Measurements from ENCODE around the gene LZTS2. TPM values are rescaled to one million over a fixed set of nuclear protein-coding genes. Genes with fewer than 3 reads are reported as not detected.

LZTS2 gene
- total RNA-seq, 2 donors from 2014 or later, result 29.7 to 38.4 TPM

DNA sequence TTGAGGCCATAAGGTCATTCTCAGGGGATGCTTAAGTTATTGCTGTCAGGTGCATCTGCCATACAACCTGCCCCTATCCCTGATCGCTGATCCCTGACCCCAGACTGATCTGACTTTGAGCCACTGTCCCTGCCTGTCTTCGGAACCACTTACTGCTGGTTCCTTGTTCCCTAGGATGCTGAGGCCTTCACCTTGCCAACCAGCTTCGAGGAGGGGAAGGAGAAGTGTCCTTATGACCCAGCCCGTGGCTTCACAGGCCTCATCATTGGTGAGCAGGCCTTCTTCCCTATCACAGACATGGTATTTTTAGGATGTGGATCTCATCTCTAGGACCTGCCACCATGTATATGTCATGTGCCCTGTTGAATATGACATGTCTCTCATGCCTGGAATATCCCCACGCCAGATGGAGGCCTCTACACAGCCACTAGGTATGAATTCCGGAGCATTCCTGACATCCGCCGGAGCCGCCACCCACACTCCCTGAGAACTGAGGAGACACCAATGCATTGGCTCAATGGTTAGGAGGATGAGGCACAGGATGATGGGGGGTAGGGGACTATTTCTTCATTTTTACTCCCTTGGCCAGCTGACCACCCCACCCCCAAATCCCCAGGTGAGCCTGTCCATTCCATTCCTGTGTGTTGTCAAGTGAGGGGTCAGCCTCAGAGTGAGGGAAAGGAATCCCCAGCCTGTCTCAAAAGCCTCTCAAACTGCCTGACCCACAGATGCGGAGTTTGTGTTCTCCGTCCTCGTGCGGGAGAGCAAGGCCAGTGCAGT, 21.3 kb upstream of the LZTS2 start:
- ATAC-seq (no peak), DNase-seq (no peak)
- Histone ChIP-seq H3K36me3 (replicated peaks in 1 of 2; ENCODE audit: insufficient read depth in 1 of 2, low read depth in 2 of 2) (peaks cover 0 to 7% of the 10 kb centered on the region in 2 donors), H3K4me1 (peaks cover 3% of the 10 kb centered on the region), H3K27ac (no peak overlapping the region), H3K27me3 (no peaks in the 10 kb centered on the region), H3K9me3 (no peaks in the 10 kb centered on the region), H3K4me3 (no peak overlapping the region)
- TF ChIP-seq, protein P1, sequence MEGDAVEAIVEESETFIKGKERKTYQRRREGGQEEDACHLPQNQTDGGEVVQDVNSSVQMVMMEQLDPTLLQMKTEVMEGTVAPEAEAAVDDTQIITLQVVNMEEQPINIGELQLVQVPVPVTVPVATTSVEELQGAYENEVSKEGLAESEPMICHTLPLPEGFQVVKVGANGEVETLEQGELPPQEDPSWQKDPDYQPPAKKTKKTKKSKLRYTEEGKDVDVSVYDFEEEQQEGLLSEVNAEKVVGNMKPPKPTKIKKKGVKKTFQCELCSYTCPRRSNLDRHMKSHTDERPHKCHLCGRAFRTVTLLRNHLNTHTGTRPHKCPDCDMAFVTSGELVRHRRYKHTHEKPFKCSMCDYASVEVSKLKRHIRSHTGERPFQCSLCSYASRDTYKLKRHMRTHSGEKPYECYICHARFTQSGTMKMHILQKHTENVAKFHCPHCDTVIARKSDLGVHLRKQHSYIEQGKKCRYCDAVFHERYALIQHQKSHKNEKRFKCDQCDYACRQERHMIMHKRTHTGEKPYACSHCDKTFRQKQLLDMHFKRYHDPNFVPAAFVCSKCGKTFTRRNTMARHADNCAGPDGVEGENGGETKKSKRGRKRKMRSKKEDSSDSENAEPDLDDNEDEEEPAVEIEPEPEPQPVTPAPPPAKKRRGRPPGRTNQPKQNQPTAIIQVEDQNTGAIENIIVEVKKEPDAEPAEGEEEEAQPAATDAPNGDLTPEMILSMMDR (IDR thresholded peaks at IDR 0.05), result no peak
- no peak for TF ChIP-seq POLR2A (IDR thresholded peaks at IDR 0.05)
- WGBS, 2 donors, result 89 to 91% methylated on average over 6 to 13 of the region's 13 CpGs
- intact Hi-C loops (cut with DNase I), result no loop called here

DNA sequence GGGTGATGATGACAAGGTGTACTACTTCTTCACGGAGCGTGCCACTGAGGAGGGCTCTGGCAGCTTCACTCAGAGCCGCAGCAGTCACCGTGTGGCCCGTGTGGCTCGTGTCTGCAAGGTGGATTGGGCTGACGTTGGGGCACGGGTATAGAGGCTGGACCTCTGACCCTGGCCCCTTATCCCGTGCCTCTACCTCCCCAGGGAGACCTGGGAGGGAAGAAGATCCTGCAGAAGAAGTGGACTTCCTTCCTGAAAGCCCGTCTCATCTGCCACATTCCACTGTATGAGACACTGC, 20.8 kb upstream of the LZTS2 start:
- ATAC-seq (no peak), DNase-seq (no peak)
- peaks cover 0 to 7% of the 10 kb centered on the region in 2 donors for H3K36me3 ChIP-seq (replicated peaks in 1 of 2; ENCODE audit: insufficient read depth in 1 of 2, low read depth in 2 of 2)
- intact Hi-C loops (cut with DNase I), result no loop called here
- 76% methylated on average over 10 of the region's 10 CpGs; no CpG with 5 or more reads in 1 of the 2 donors for WGBS, 2 donors
- no peaks in the 10 kb centered on the region for H3K27me3 ChIP-seq
- TF ChIP-seq, protein P1 (IDR thresholded peaks at IDR 0.05), result no peak
- no peak for TF ChIP-seq POLR2A (IDR thresholded peaks at IDR 0.05)
- H3K9me3 ChIP-seq, result no peaks in the 10 kb centered on the region
- H3K27ac ChIP-seq, result no peak overlapping the region
- H3K4me3 ChIP-seq, result no peak overlapping the region
- H3K4me1 ChIP-seq, result peaks cover 3% of the 10 kb centered on the region

DNA sequence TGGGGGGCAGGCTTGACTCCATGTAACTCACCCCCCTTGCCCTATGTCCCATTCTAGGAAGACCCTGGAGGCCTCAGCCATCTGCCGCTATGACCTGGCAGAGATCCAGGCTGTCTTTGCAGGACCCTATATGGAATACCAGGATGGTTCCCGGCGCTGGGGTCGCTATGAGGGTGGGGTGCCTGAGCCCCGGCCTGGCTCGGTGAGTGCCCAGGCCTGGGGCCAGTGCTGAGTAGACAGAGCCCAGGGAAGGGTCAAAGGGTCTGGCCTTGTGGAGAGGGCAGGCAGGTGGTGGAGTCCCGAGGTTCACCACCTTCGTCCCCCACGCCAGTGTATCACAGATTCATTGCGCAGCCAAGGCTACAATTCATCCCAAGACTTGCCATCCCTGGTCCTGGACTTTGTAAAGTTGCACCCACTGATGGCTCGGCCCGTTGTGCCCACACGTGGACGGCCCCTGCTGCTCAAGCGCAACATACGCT, 19.8 kb upstream of the LZTS2 start:
- H3K4me1 ChIP-seq, result peaks cover 3% of the 10 kb centered on the region
- 86 to 88% methylated on average over 7 to 15 of the region's 16 CpGs for WGBS, 2 donors
- DNase-seq (no peak), ATAC-seq (no peak)
- TF ChIP-seq POLR2A (IDR thresholded peaks at IDR 0.05), result no peak
- TF ChIP-seq, protein P1 (IDR thresholded peaks at IDR 0.05), result no peak
- no peaks in the 10 kb centered on the region for H3K27me3 ChIP-seq
- peaks cover 0 to 7% of the 10 kb centered on the region in 2 donors for H3K36me3 ChIP-seq (replicated peaks in 1 of 2; ENCODE audit: insufficient read depth in 1 of 2, low read depth in 2 of 2)
- intact Hi-C loops (cut with DNase I), result no loop called here
- H3K27ac ChIP-seq, result no peak overlapping the region
- H3K4me3 ChIP-seq, result no peak overlapping the region
- no peaks in the 10 kb centered on the region for H3K9me3 ChIP-seq

DNA sequence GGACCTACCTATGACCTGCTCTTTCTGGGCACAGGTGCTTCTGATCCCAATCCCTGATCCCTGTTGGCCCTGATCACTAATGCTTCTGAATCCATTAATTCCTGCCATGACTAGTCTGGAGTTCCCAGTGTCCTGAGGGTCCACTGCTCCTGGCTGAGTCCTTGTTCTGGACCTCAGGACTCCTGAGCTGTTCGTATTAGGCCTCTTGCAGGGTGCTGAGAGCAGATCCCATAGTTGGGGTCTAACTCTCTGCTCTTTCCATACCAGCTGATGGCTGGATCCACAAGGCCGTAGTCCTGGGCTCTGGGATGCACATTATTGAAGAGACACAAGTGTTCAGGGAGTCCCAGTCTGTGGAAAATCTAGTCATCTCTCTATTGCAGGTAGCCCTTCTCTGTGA, 19.3 kb upstream of the LZTS2 start:
- intact Hi-C loops (cut with DNase I), result no loop called here
- H3K27ac ChIP-seq, result no peak overlapping the region
- no peak for DNase-seq
- H3K9me3 ChIP-seq, result no peaks in the 10 kb centered on the region
- TF ChIP-seq, protein P1 (IDR thresholded peaks at IDR 0.05), result no peak
- no peak for TF ChIP-seq POLR2A (IDR thresholded peaks at IDR 0.05)
- no peak overlapping the region for H3K4me3 ChIP-seq
- no peak for ATAC-seq
- 70 to 100% methylated on average over 1 to 2 of the region's 2 CpGs for WGBS, 2 donors
- peaks cover 8% of the 10 kb centered on the region for H3K4me1 ChIP-seq
- H3K27me3 ChIP-seq, result no peaks in the 10 kb centered on the region
- peaks cover 0 to 7% of the 10 kb centered on the region in 2 donors for H3K36me3 ChIP-seq (replicated peaks in 1 of 2; ENCODE audit: insufficient read depth in 1 of 2, low read depth in 2 of 2)

DNA sequence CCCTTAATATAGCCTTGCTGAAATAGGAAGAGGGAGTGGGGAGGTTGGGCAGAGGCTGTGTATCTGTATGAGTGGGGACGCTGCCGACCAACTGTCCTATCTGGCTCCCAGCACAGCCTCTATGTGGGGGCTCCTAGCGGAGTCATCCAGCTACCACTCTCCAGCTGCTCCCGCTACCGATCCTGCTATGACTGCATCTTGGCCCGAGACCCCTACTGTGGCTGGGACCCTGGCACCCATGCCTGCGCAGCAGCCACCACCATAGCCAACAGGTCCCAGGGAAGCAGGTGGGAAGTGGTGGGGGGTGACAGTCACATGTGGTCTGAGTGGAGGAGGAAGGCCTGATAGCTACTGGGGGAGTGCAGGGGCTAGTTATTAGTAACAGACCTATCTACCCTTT, 18.9 kb upstream of the LZTS2 start:
- 94 to 95% methylated on average over 7 of the region's 7 CpGs for WGBS, 2 donors
- Histone ChIP-seq H3K36me3 (replicated peaks in 1 of 2; ENCODE audit: insufficient read depth in 1 of 2, low read depth in 2 of 2) (peaks cover 0 to 7% of the 10 kb centered on the region in 2 donors), H3K27me3 (no peaks in the 10 kb centered on the region), H3K4me3 (no peak overlapping the region), H3K27ac (no peak overlapping the region), H3K9me3 (no peaks in the 10 kb centered on the region), H3K4me1 (peaks cover 12% of the 10 kb centered on the region)
- DNase-seq (no peak), ATAC-seq (no peak)
- TF ChIP-seq, protein P1 (IDR thresholded peaks at IDR 0.05), result no peak
- TF ChIP-seq POLR2A (IDR thresholded peaks at IDR 0.05), result no peak
- intact Hi-C loops (cut with DNase I), result no loop called here
